HG03521 (cell line): ENCODE measurements around the gene SLC9A9.

Experiments
- ATAC-seq: cut with Tn5 transposase; IDR thresholded peaks from one replicate; pipeline ENCODE4 v1.9.1; 2021; ENCODE audit warnings: mild to moderate bottlenecking, moderate library complexity; ENCODE audit not compliant: unreplicated experiment

The SLC9A9 gene

DNA sequence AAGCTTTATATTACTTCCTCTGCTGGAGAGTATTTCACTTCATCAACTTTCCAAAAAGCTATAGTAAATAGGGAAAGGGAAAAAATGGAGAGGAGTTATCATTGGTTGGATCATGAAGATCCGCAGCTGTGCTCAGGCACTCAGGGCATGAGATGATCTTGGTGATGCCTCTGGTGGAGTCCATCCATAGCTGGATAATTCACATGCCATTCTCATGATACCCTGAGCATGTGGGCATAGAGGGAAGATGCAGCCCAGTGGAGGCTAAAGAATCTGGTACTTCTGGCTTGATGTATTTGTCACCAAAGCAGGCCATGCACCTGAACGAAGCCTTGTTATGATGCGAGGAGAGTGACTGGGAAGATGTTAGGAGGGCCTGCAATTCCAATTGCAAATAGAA, 578.5 kb downstream of the SLC9A9 start:
- no peak for ATAC-seq

DNA sequence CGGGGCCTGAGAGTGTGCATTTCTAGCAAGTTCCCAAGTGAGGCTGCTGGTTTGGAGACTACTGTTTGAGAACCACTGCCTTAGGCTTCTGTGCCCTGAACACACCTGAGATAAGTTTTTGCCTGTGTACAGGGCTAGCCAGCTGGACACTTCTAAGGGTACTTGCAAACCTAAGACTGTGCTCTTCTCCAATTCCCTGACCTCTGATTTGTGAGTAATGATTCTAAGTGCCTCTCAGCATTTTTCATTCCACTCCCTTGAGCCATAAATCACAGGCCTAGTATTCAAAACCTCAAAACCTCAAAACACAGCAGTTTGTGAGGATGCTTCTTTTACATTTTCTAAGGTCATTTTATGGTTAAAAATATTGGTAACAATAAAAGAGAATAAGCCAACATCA, 580.3 kb downstream of the SLC9A9 start:
- ATAC-seq: no peak

DNA sequence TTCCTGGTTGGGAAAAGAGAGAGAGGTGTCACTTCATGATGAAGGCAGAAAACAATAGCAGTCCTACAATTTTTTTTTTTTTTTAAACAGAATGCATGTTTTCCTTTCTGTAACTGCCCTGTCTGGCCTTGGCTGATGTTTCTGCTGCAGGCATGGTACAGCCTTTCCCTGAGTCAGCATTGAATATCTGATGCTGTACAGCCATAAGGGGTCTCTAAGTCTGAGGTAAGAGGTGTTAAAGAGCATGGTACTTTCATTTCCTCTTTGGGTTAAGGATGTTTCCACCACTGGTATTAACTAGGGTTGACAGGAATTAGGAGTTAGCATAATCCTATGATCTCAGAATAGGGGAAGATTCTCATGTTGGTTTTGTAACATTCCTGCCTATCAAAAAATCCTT, 581.3 kb downstream of the SLC9A9 start:
- ATAC-seq: peak; percentile 71

DNA sequence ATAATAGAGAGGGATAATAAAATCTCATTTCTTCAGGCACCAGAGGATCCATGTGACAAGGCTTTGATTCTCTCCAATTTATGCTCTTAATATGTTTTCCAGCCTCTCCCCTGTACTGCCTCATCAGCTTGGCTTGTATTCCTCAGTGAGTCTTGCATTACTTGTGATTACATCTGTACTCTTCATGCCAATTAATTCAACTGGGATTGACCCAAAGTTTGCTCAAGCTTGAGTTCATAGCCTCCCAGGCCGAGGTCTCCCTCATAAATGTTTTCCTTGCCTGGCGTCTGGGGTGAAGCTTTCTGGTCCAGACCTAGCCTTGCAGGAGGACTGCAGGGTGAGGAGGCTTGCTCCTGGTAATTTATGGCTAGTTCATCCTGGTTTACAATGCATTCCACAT, 581.8 kb downstream of the SLC9A9 start:
- ATAC-seq: no peak

DNA sequence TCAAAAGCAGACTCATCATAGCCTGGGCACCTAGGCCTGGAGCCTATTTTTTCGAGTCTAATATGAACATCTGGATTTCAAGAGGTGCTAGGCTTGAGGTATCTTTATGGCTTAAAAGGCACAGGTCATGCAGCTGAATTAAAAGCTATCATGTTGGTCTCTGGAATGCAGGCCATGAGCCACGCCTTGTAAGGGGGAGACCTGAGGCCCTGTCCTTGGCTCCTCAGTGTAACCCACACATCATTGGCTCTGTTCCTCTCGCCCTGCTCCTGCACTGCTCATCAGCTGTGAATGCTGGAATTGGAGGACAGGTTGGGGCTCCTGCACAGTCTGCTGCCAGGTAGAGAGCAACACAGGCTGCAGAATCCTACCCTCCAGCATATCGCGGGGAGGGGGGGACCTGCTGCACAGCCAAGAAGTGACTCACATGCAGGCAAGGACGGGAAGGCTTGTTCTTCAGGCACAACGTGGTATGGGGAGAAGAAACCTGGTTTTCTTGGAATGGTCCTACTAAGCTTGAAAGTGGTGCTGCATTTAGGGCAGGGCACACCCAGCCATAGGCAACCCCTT, 582.7 kb downstream of the SLC9A9 start:
- no peak for ATAC-seq

DNA sequence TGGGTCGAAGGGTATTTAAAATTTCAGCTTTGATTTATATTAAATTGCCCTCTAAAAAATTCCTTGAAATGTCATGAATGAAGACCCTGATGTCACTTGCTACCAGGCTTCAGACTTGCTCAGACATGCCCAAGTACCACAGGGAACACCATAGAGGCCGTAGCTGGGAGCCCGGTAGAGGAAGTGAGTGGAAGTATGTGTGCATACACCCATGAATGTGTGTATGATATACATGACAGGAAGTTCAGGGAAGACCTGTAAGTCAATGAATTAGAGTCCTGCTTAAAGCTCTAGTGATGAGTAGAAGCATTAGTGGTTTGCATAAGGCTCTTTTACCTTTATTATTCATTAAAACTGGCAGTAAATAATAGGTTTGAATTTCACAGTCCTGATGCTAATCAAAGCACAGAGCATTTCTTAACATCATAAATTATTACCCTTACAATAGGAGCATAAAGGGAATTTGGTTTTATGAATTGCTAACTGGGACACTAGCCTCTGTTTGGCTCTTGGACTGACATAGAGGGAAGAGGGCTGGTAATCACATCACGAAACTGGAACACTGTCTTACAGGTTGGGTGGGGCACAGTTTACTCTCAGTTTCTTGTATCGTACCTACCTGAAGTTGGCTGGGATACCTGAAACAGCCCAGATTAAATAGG, 584.3 kb downstream of the SLC9A9 start:
- ATAC-seq: no peak

DNA sequence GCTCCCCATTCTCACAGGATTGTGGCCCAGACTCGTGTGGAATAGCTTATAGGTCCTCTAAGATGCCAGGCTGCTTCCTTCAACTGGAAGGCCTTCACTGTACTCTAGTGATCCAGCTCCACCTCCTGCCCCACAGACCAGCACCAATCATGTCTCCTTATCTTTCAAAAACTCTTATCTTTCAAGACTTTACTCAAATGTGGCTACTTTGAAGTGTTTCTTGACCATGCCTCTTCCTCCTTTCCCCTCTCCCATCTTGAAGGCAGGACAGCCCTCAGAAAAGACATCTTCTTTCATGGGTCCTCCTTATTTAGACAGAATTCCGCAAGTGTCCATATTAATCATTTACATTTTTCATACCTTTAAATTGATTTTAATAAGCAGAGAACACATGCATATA, 586.4 kb downstream of the SLC9A9 start:
- ATAC-seq: no peak

DNA sequence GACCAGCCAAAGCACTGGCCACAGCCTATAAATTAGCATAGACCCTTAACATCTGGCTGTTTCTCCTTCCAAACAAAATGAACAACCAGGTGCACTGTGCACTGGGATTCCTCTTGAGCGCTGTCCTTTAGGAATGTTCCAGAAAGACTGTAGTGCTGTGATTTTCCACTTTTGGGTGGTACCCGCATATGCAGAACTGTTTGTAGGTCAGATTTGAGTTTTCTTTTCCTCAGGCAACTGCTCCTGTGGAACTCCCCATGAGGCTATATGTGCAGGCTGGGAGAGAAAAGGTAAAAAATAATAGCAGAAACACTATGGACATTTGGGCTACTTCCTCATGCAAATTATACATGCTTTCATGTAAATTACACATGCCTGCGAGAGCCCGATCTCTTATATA, 589.6 kb downstream of the SLC9A9 start:
- ATAC-seq: no peak

DNA sequence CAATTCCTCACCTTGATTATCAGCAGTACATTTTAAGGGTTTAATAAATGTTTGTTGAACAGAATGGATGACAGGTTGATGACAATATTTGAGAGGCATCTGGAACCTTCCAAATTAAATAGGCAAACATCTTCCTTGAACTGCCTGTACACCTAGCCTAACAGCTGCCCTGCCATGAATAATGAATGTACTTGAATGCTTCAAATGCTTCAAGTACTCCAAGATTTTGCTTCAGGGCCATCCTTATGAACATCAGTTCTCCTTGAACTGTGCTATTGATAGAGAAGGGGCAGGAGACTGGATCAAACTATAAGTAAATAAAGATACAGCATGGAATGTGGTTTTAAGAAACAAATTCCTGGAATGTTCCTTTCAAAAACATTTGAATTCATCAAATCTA, 591.9 kb downstream of the SLC9A9 start:
- no peak for ATAC-seq

DNA sequence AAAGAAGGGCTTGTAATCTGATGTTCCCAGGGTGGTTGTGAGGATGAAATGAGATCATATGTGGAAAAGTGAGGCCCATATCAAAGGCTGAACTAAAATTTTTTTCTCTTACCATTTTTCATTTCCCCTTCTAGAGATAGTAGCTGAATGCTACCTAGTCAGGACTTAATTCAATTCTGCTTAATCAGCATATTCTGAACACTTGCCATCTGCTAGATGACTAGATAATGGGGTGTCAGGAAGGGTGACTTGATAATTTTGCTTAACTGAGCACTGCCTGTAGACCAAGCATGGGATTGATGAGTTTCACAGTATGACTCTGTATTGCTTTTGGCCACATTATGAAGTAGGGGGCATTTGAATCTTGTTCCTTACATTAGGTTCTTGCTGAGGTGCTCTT, 592.5 kb downstream of the SLC9A9 start:
- ATAC-seq: no peak

DNA sequence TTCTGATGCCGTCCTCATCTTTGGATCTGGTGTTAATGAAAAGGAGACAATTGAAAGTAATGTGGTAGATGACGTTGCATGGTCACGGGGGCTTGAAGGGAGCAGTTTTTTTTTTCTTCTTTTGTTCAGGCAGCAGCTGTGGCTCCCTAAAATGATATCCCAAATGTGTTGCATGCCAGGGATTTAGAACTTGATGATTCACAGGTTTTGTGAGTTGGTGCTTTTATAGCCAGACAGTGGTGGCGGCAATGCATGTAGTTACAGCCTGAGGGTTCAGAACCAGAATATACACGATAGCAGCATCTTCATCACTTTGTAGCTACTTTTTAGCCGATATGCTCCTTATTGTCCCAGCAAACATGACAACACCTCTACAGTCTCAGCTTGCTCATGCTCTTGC, 595.3 kb downstream of the SLC9A9 start:
- ATAC-seq: no peak

DNA sequence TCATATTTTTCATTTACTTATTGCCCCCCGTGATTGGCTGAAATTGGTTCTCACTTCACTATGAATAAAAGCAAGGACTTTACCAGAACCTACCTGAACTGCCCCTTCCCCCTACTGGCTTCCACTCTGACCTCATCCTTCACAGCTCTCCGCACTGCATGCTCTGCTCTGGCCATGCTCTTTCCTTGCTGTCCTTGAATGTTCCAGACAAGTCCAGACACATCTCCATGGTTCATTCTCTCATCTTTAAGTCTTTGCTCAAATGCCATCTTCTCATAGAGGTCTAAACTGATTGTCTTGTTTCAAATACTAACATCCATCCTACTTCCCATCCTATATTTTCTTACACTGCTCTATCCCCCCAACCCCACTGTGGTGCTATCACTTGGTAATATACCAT, 599.3 kb downstream of the SLC9A9 start:
- no peak for ATAC-seq

DNA sequence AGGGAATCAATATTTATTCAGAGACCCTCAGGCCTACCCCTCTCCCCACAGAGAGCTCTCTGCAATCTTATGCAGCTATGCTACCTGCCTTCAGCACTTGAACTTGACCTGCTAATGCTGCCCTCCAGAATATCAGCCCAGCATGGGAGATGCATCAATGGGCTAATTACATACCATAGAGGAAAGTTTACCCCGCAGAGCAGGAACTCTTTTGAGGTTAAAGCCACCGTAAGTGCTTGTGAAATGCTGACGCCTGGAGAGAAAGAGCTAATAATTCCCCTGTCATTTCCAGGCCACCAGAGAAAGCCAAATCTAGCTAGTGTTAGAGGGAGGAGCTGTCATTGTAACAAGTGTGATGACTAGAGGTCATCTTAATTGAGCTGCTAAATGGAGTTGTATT, 601.2 kb downstream of the SLC9A9 start:
- no peak for ATAC-seq

DNA sequence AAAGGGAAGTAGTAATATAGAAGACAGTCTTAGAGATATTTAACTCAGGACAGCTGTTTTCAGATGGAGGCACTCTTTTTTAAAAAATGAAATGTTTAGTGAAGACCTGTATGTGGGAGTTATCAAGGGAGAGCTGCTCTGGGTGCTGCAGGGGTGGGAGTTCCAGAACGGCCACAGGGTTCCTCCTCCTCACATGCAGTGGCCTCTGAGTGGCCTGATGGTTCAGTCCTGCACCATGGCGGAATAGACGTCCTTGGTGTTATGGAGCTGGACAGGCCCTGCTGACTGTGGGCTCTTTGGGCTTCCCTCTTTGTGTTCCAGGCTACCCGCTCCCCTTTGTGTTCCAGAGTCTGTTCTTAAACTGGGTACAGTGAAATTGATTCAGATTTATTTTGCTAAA, 602.6 kb downstream of the SLC9A9 start:
- ATAC-seq: no peak

DNA sequence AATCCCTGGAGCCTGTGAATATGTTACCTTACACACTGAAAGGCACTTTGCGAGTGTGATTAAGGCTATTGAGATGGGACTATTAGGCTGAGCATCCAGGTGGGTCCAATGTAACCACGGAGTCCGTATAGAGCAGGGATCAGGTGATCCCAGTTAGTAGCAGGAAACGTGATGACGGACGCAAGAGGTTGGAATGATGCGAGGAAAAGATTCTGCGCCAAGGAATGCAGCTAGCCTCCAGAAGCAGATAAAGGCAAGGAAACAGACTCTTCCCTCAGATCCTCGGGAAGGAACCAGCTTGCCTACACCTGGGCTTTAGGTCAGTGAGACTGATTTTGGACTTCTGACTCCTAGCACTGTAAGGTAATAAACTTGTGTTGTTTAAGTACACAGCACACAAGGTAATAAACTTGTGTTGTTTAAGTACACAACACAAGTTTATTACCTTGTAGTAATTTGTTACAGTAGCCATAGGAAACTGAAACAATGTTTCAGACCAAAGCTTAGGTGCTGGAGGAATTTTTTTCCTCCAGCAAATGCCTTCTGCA, 603.7 kb downstream of the SLC9A9 start:
- ATAC-seq: no peak

DNA sequence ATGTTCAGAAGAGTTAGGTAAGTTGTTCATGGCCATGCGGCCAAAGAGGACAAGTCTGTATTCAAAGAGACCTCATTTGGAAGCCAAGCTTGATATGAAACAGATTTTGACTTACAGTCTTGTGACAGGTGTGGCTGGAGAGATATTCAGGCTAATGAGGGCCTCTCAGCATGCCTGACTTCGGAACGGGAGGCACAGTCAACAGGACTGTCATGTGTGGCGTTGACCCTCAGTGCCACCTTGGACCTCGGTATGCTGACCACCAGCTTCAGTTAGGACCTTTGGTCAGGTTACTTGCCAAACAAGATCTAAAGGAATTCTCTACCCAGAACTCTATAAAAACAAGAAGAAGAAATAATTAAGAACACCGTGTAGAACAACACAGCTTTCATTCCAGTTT, 604.6 kb downstream of the SLC9A9 start:
- no peak for ATAC-seq

DNA sequence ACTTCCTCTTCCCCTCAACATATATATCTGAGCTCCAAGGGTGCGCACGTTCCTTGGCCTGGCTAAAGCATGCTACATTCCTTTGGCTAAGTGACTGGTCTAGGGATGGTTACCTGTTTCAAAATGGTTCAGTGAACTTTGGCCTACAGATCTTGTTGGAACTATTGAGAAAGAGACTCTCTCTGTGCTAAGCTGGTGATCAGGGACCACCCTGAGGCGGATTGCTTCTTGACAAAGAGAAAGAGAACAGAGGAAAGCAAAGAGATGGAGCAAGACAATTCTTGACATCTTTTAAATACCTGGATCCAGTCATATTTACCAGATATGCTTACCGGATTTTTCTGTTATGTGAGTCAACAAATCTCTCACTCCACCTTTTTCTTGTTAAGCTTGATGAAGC, 605.6 kb downstream of the SLC9A9 start:
- ATAC-seq: no peak

DNA sequence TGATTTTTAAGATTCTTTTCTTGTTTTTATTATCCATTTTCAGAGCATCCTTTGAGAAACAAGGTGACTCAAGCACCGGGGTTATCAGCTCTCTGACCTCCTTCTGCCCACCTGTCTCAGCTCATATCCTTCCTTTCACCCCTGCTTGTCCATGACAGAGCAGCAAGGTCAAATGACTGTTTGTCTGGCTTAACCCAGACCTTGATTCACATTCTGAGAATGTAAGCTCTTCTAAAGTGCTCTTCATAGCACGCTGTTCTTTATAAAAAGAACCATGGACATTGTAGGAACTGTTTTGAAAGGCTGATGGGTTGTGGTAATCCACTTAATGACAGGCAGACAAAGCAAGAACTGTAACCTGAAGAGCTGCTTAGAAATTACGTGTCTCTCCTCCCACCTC, 606.2 kb downstream of the SLC9A9 start:
- ATAC-seq: no peak

DNA sequence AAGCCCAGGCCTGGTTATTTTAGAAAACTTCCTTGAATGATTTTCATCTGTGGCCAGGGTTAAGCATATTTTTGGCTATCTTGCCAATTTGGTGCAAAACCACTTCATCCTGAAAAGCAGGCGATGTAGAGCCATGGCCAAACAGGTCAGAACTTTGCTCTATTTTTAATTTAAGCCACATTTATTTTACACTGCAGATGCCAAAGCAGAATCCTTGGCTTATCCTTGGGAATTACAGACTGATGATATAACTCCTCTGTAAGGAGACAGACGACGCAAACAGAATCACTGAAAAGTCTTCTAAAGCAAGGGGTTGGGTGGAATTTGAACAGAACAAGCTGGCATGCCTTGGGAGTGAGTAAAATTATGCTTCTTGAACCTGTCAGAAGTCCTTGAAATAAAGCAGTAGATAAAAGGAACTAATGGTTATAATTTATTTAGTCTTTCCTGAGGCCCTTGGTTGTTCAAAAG, 606.8 kb downstream of the SLC9A9 start:
- ATAC-seq: no peak

DNA sequence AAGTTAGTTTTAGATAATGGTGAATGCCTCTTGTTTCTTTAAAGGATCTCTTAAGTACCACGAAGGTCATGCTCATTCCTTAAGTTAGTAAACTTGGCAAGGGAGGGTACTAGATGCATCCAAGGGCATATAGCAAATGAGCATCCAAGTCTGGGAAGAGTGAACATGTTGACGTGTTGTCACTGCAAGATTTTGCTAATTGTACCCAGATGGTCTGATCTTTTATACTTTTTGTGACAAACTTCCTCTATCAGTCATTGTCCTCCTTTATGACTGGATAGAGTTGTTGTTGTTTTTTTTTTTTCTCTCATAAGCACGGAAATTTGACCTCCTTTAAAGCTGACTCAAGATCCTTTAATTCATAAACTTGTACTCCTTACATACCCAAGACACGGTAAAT, 607.4 kb downstream of the SLC9A9 start:
- ATAC-seq: no peak

DNA sequence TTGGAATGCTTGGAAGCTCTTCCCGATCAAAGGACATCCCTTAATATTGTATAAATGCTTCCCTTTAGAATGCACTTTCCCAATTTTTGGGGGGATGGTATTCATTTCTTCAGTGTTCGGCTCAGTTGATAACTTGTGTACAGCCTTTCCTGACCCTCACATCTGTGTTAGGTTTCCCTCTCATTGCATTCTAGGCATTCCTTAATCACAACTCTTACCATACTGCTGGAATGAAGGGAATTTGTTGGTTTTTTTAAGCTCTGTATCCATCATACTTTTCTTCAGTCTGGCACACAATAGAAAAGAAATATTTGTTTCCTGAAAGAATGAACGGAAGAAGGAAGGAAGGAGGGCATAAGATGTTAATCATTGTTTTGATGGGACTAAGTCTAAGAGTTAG, 609.2 kb downstream of the SLC9A9 start:
- no peak for ATAC-seq

DNA sequence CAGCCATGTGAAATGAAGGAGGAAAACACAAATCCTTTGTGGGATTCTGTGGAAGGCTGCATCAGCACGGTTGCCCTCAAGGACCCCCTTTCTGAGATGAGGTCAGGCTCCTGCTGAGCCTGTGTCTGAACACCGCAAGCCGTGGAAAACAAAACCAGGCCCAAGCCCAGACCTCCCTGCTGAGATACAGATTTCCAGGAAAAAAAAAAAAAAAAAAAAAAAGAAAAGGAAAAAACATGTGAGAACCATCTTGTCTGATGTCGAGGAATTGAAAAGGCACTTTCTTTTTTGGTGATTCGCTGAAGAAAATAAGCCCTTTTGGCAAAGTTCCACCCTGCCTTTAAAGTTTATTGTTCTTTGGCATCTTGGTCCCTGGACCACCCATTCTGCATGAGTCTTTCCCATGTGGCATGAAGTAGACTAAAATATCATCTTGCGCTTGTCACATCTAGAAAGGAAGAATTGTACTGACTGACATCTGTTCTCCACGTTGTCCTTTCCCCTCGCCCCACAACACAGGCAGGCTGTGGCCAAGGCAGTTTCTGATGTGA, 611.1 kb downstream of the SLC9A9 start:
- no peak for ATAC-seq
